Activated T-helper 9 cell treated with anti-CD3 and anti-CD28 coated beads, Interleukin-2, amount 50 U/mL, for 16 hours (primary cell): ENCODE results near the gene LACTBL1.
"Not testable (repeated sequence)": the region's sequence is repeated elsewhere in the genome, so short reads cannot be mapped to it uniquely, and the experiment has no call there.

Experiments
- DNase-seq: peaks from one replicate; pipeline ENCODE4 v3.0.0-alpha.2; 2020; ENCODE audit warnings: low read depth

LACTBL1 gene

DNA sequence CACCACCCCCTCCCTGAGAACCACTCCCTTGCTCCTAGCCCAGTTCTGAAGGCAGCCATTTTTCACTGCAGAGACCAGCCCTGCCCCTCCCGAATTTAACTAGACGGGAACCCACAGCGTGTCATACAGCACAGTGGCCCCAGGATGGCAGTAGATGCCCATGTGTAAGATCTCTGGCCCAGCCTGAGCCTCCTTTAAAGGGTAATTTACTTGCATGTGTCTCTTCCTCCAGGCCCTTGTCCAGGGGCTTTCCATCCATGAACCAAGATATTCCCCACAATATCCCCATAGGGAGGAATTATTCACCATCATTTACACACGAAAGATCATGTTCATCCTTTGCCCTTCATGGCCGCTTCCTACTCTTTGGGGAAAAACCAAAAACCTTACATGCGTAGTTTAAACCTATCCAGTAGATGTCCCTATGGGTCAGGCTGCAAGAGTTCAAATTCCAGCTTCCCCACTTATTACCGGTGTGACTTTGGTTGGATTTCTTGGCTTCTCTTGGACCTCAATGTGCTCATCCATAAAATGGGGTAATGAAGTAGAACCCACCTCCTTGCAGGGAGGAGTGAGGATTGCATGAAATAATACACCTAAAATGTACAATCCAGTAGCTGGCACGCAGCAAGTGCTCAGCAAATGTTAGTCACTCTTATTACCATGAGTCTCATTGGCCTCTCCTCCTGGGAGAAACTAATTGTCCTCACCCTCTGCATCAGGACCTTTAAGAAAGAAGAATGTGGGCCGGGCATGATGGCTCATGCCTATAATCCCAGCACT, 4.0 kb upstream of the LACTBL1 start:
- no peak for DNase-seq

GRCh38 chr1:22976127-22976460, 3.4 kb upstream of the LACTBL1 start:
- no peak for DNase-seq

DNA sequence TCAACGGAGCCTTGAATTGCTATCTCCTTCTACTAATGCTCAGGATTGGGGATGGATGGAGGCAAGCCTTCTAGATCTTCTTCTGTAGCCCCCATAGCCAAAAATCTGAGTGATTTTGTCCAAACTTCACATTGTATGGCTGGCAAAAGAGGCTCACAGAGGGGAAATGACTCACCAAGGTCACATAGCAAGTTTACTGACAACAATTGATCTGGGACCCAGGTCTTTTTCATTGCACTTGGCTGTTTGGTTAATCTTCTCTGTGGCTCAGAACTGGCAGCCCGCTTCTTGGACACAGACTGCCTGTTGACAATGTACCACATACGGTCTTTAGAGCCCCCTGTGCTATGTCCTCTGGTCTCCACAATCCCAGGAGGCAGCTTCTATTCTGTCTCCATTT, 3.0 kb upstream of the LACTBL1 start:
- DNase-seq = no peak

DNA sequence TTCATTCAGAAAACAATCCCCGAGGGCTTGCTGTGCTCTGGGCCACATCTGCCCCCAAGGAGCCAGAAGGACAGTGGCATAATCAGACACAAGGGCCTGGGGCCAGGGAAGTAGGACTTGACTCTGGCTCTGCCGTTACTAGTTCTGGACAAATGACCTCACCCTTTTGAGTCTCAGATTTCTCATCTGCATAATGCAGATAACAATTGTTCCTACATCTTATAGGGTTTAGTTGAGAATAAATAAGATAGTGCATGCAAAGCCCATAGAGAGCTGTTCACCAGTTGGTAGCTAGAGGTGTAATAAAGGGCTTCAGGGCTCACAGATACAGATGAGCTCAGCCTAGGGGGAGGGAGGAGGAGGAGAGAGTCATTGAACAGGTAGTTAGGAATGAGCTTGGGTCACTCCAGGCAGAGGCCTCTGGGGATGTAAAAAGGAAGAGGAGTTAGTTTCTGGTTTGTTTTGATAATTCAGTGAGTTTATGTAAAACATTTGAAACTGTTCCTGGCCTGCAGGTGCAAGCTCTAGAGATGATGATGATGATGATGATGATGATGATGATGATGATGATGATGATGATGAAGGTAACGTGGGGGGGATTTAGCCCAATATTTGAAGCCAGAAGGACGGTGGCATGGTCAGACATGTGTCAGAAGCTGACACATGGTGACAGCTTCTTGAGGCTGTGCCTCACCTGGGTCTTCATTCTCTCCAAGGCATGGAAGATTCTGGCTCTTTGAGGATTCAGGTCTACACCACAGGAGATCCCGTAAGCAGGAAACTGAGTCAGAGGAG, 858 bp downstream of the LACTBL1 start:
- DNase-seq = no peak

DNA sequence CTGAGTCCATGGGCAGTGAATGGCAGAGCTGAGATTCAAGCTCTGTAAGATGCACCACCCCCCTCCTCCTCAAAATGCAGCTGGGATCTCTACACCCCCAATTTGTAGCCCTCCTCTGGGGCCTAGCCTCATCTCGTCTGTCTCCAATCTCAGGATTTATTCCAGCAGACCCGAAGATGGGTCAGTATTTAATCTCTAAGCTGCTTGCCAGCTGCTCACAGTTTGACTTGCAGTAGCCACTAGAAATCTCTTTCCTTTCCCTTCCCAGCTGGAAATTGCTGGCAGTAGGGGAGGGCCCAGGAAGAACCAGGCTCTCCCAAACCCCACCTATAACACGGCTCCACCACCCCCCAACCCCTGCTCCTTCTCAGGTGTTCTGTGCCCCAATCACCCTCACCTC, 1.5 kb downstream of the LACTBL1 start:
- no peak for DNase-seq

DNA sequence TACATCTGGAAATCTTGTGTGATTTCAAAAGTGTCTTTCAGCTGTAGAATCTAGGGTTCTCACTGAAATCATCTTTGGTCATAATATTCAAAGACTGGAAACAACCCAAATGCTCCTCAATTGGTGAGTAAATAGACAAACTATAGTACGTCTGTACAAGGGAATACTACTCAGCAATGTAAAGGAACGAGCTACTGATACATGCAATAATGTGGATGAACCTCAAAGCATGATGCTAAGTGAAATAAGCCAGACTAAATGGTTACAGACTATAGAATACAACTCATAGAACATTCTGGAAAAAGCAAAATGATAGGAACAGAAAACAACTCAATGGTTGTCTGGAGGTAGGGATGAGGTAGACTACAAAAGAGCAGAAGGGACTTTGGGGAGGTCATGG, 2.6 kb downstream of the LACTBL1 start:
- no peak for DNase-seq

DNA sequence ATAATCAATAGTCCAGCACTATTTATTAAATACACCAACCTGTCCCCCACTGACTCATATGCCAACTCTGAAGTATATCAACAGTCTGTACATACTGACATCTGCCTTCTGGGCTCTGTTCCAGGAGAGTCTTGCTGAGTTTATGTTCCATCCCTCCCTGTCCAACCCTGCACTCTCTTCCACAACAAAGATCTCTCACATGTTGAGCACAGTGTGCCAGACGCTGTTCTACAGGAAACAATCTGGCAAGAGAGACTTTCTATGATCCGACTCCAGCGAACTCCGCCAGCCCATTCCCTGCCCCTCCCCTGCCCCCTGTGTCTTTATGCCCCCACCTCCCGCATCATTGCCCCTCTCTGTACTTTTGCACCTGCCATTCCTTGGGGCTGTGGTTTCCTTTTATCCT, 3.4 kb downstream of the LACTBL1 start:
- DNase-seq = no peak

DNA sequence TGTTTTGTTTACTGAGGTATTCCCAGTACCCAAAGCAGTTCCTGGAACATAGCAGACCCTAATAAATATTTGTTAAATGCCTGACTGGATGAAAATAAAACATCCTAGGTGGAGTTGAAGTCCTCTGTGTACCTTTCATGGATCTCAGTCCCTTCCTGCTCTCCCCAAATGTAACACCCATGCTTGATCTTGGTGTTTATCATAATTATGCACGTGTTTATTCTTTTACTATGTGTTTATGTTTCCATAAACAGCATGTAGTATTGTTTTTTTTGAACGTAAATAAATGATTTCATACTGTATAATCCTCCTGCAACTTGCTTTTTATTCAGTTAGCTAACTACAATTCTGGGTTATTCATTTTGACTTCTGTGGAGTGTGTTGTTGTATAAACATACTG, 4.8 kb downstream of the LACTBL1 start:
- no peak for DNase-seq

GRCh38 chr1:22966309-22966708, 6.4 kb downstream of the LACTBL1 start:
- DNase-seq = no peak

DNA sequence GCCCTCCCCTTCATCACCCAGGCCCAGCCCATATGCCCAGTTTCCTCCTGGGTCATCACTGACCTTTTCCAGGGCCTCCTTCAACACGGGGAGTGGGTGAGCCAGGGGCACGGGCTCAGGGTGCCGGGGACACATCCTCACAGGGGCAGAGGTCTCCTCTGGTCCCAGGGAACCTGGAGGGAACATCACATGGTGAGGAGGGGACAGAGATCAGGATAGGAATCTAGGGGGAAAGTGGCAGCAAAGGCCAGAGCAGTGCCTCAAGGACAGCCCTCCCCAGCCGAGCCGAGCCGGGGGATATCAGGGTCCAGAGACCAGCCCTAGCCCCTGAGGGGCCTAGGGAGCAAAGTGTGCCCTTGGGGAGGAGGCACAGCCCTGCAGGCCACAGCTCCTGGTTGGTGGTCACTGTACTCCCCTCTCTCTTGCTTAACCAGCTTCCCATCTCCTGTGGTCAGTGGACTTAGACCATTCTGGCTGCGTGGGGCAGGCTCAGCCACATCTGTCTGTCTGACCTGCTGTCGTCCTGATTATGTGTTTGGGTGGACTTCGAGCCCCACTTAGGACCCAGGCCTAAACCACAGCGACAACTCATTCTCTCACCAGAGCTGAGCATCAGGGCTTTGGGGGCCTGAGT, 9.5 kb downstream of the LACTBL1 start:
- DNase-seq = no peak

DNA sequence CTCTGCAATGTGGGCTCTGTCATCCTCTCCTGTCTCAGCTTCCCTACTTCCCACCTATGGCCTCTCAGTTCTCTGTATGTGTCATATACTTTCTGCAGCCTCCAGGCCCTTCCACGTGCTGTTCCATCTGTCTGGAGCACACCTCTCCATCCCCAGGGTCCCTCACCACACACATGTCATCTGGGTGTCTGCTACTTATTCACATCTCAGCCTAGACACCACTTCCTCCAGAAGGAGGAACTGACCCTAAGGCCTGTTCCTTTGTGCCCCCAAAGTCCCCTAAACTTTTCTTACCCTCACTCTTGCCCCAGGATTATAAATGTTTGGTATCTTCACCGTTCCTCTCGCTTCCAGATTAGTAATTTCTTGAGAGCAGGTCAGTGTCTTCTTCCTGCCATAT, 10.1 kb downstream of the LACTBL1 start:
- DNase-seq = no peak

- no peak for DNase-seq
Measured at GRCh38 chr1:22959545-22960360, 12.9 kb downstream of the LACTBL1 start.

DNA sequence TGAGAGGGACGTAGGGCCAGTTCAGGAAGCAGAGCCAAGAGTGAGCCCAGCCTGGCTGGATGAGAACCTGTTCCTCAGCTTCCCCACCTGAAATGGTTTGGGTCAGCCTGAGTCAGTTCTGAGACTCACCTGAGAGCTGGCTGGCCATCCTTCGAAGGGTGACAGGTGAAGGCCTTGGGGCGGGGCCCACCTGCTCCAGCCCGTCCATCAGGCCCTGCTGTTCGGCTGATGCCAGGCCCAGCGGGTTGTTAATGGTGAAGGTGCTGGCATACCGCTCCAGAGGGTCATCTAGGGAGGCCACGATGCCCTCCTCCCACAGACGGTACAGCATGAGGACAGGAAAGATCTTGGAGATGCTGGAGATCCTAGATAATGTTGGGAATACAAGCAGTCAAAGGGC, 14.1 kb downstream of the LACTBL1 start:
- no peak for DNase-seq

- no peak for DNase-seq
Measured at GRCh38 chr1:22957066-22957465, 15.6 kb downstream of the LACTBL1 start.

DNA sequence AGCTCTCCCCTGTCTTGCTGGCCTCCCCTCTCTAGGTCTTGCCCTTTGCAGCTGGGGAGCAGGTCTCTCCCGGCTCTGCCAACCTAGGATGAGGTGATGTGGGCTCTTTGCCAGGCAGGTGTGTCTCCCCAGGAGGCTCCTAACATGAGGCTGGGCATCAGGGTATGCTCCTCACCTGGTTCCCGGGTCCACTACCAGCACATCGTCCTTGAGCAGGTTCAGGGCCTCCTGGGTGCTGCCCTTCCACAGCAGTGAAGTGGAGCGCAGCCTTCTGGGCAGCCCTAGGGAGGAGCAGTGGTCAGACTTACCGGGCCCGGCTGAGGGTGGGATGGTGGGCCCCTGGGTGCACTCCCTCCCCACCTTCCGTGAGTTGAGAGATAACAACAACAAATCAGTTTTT, 17.5 kb downstream of the LACTBL1 start:
- DNase-seq = no peak

DNA sequence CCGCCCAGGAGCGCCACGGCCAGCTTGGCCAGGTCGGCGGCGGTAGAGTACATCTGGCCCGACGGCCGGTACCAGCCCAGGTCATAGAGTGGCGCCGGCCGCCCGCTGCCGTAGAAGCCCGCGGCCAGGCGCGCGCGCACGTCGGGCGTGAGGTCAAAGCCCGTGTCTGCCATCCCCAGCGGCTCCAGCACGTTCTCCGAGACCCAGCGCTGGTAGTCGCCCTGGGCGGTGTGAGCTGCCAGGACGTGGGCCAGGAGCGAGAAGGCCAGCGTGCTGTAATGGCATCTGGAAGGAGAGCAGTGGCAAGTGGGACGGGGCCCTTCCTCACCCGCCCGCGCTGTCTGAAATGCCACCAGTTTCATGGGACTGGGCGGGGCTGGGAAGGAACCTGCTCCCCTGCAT, 18.9 kb downstream of the LACTBL1 start:
- no peak for DNase-seq

DNA sequence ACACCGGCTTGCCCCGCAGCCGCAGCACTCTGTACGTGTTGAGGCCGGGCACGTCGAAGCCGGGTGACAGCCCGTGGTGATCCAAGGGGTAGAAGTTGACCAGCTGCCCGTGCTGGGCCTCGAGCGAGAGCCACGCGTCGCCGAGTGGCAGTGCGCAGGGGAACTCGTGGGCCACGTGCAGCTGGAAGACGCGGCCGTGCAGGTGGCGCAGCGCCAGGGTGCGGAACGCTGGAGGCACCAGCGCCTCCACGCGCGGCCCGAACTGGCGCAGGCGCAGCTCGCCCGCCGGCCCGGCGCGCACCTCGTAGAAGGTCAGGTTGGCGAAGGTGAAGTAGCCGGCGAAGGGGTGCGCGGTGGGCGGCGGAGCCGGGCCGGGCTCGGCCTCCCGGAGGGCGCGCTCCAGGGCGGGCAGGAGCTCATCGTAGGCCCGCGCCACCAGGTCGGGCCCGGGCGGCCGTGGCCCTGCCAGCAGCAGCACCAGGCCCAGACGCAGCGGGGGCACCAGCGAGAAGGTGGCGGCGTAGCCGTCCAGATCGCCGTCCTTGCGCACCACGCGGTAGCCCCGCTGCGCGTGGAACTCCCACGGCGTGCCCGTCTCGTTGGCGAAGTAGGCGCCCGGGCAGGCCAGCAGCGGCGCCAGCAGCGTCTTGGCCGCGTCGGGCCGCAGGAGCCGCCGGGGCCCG, 19.5 kb downstream of the LACTBL1 start:
- no peak for DNase-seq

- no peak for DNase-seq
Measured at GRCh38 chr1:22952694-22953056, 20.0 kb downstream of the LACTBL1 start.

GRCh38 chr1:22951796-22952195, 20.9 kb downstream of the LACTBL1 start:
- DNase-seq = no peak

DNA sequence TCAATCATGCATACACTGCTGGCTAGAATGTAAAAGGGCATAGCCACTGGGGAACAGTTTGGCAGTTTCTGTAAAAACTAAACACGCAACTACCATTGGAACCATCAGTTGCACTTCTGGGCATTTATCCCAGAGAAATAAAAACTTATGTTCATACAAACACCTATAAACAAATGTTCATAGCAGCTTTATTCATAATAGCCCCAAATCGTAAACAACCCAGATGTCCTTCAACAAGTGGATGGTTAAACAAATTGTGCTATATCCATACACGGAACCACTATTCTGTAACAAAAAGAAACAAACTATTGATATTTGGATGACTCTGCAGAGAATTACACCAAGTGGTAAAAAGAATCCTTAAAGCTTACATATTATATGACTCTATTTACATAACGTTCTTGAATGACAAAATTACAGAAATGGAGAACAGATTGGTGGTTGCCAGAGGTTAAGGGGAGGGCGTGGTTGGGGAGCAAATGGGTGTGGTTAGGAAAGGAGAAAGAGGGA, 22.8 kb downstream of the LACTBL1 start:
- DNase-seq = no peak

DNA sequence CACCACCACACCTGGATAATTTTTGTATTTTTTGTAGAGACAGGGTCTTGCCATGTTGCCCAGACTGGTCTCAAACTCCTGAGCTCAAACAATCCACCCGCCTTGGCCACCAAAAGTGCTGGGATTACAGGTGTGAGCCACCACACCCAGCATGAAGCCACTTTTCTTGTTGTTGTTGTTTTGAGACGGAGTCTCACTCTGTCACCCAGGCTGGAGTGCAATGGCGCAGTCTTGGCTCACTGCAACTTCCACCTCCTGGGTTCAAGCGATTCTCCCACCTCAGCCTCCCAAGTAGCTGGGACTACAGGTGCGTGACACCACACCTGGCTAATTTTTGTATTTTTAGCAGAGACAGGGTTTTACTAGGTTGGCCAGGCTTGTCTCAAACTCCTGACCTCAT, 27.5 kb downstream of the LACTBL1 start:
- not testable (repeated sequence) for DNase-seq
